IMR-90 (cell line): ENCODE measurements around the gene PEX11G. TPM values are rescaled to one million over a fixed set of nuclear protein-coding genes. Genes with fewer than 3 reads are reported as not detected.

Experiments used
- ATAC-seq: fragments of 200-7000 bp; cut with Tn5 transposase; 2 replicates; pipeline ENCODE4 v1.9.1; 2020; ENCODE audit warnings: low read depth, mild to moderate bottlenecking, moderate library complexity
- BruUV-seq: library from RNA; stranded (reverse); fragments of 400-500 nt; replicated peaks from 2 replicates; lab custom pipeline; 2021; lab: Mats Ljungman, UMichigan
- CTCF ChIA-PET: fragments of 300-600 bp; formaldehyde crosslinking; extraction: SDS; loops from one replicate; lab custom pipeline; 2021; ENCODE audit warnings: antibody characterized with exemption; lab: Yijun Ruan, JAX
- POLR2A ChIA-PET: fragments of 300-600 bp; sonication (Branson Sonifier 250); formaldehyde crosslinking; loops from one replicate; lab custom pipeline; 2022; ENCODE audit warnings: antibody characterized with exemption; ENCODE audit not compliant: unreplicated experiment; lab: Charles Lee
- DNase-seq: peaks from one replicate; pipeline ENCODE4 v3.0.0; 2013
- H2AFZ ChIP-seq: replicated peaks from 2 replicates; pipeline ENCODE3; 2013; ENCODE audit warnings: low read length, mild to moderate bottlenecking; ENCODE audit not compliant: poor library complexity
- H2AK5ac ChIP-seq: 2 replicates; pipeline ENCODE4 v1.6.1; 2013; ENCODE audit warnings: low read depth, low read length, inconsistent platforms
- H2AK9ac ChIP-seq: replicated peaks from 2 replicates; pipeline ENCODE3; 2013; ENCODE audit warnings: mild to moderate bottlenecking, low read depth, low read length, moderate library complexity; ENCODE audit not compliant: poor library complexity
- H2BK120ac ChIP-seq: 2 replicates; pipeline ENCODE4 v1.6.1; 2013; ENCODE audit warnings: low read depth, low read length, inconsistent platforms
- H2BK15ac ChIP-seq: 3 replicates; pipeline ENCODE4 v1.6.1; 2013; ENCODE audit warnings: low read depth, low read length, inconsistent platforms
- H2BK20ac ChIP-seq: 2 replicates; pipeline ENCODE4 v1.6.1; 2013; ENCODE audit warnings: low read depth, mild to moderate bottlenecking, inconsistent platforms, low read length, moderate library complexity
- H2BK5ac ChIP-seq: 2 replicates; pipeline ENCODE4 v1.6.1; 2013; ENCODE audit warnings: mild to moderate bottlenecking, low read depth, low read length, inconsistent platforms; ENCODE audit not compliant: poor library complexity, severe bottlenecking
- H3K14ac ChIP-seq: replicated peaks from 2 replicates; pipeline ENCODE4 v1.6.1; 2013; ENCODE audit warnings: low read depth, low read length, inconsistent platforms
- H3K18ac ChIP-seq: 2 replicates; pipeline ENCODE4 v1.6.1; 2013; ENCODE audit warnings: low read depth, low read length, control low read depth
- H3K23ac ChIP-seq: 2 replicates; pipeline ENCODE4 v1.6.1; 2013; ENCODE audit warnings: low read depth, low read length, inconsistent platforms
- H3K27ac ChIP-seq: 2 replicates; pipeline ENCODE4 v1.5.1; 2013; ENCODE audit warnings: mild to moderate bottlenecking, control low read depth, low read length; ENCODE audit not compliant: insufficient read depth
- H3K27me3 ChIP-seq: 2 replicates; pipeline ENCODE4 v1.6.1; 2013; ENCODE audit warnings: low read length; ENCODE audit not compliant: control insufficient read depth, insufficient read depth
- H3K36me3 ChIP-seq: 2 replicates; pipeline ENCODE4 v1.6.1; 2013; ENCODE audit warnings: low read length, mixed read lengths; ENCODE audit not compliant: control insufficient read depth, insufficient read depth
- H3K4ac ChIP-seq: 2 replicates; pipeline ENCODE4 v1.6.1; 2013; ENCODE audit warnings: low read depth, low read length, inconsistent platforms
- H3K4me1 ChIP-seq: 2 replicates; pipeline ENCODE4 v1.6.1; 2013; ENCODE audit warnings: low read length, mixed read lengths; ENCODE audit not compliant: control insufficient read depth, insufficient read depth
- H3K4me2 ChIP-seq: 2 replicates; pipeline ENCODE4 v1.6.1; 2013; ENCODE audit warnings: low read depth, mild to moderate bottlenecking, control low read depth, low read length, moderate library complexity
- H3K4me3 ChIP-seq: 2 replicates; pipeline ENCODE4 v1.5.1; 2013; ENCODE audit warnings: low read depth, mild to moderate bottlenecking, control low read depth, low read length, moderate library complexity; ENCODE audit not compliant: insufficient read depth
- H3K56ac ChIP-seq: 2 replicates; pipeline ENCODE4 v1.6.1; 2013; ENCODE audit warnings: low read length, inconsistent platforms; ENCODE audit not compliant: insufficient read depth; ENCODE audit errors: extremely low read depth
- H3K79me1 ChIP-seq, 2 experiments: 2 replicates each; pipeline ENCODE4 v1.6.1; 2013; ENCODE audit warnings: low read length in 2 of 2, inconsistent platforms in 1 of 2, low read depth in 1 of 2
- H3K9ac ChIP-seq: 2 replicates; pipeline ENCODE4 v1.6.1; 2013; ENCODE audit warnings: low read depth, low read length, control low read depth
- H3K9me1 ChIP-seq: 2 replicates; pipeline ENCODE4 v1.6.1; 2013; ENCODE audit warnings: low read length, inconsistent platforms; ENCODE audit not compliant: insufficient read depth
- H3K9me3 ChIP-seq: 2 replicates; pipeline ENCODE4 v1.6.1; 2013; ENCODE audit warnings: low read length; ENCODE audit not compliant: control insufficient read depth, insufficient read depth
- H4K20me1 ChIP-seq: 2 replicates; pipeline ENCODE4 v1.6.1; 2013; ENCODE audit warnings: low read length, inconsistent platforms; ENCODE audit not compliant: insufficient read depth
- H4K5ac ChIP-seq: 2 replicates; pipeline ENCODE4 v1.6.1; 2013; ENCODE audit warnings: mild to moderate bottlenecking, low read depth, low read length, control low read depth
- H4K8ac ChIP-seq, 2 experiments: 2 replicates each; pipeline ENCODE4 v1.6.1; 2013; ENCODE audit warnings: low read depth in 2 of 2, low read length in 2 of 2, control low read depth in 1 of 2, inconsistent platforms in 1 of 2
- H4K91ac ChIP-seq: 2 replicates; pipeline ENCODE4 v1.6.1; 2013; ENCODE audit warnings: low read depth, low read length, inconsistent platforms; ENCODE audit not compliant: insufficient read depth
- BHLHE40 ChIP-seq: fragments of 150-350 bp; IDR thresholded peaks from 2 replicates; pipeline ENCODE4 v1.6.1; 2016; ENCODE audit warnings: mild to moderate bottlenecking, low read depth, low read length
- CEBPB ChIP-seq: IDR thresholded peaks from 2 replicates; pipeline ENCODE4 v1.6.1; 2012; ENCODE audit warnings: low read depth, low read length, improper control_type of control experiment
- CHD1 ChIP-seq: IDR thresholded peaks from 2 replicates; pipeline ENCODE4 v1.6.1; 2012; ENCODE audit warnings: low read depth, low read length, improper control_type of control experiment
- FOS ChIP-seq: fragments of 150-350 bp; IDR thresholded peaks from 2 replicates; pipeline ENCODE4 v1.6.1; 2016; ENCODE audit warnings: low read depth, low read length
- MAZ ChIP-seq: IDR thresholded peaks from 2 replicates; pipeline ENCODE4 v1.6.1; 2012; ENCODE audit warnings: low read depth, mild to moderate bottlenecking, low read length, improper control_type of control experiment, moderate library complexity, borderline replicate concordance
- WGBS, 2 experiments: methylation state at CpG; one replicate each; pipeline versions ENCODE4 v1.1.5 to v1.1.7; 2013; ENCODE audit warnings: missing lambda C conversion rate in 2 of 2; ENCODE audit not compliant: insufficient read length in 1 of 2; ENCODE audit errors: extremely low coverage in 2 of 2; 5-methylcytosine and 5-hydroxymethylcytosine counted together
- dilution Hi-C: fragments of 300-500 bp; cut with HindIII; formaldehyde crosslinking; loops from one replicate; pipeline ENCODE4 v1.14.3; 2018; ENCODE audit warnings: low sequenced_read_pairs; ENCODE audit not compliant: unreplicated experiment
- in situ Hi-C: fragments of 300-500 bp; cut with MboI; formaldehyde crosslinking; loops from 3 replicates; pipeline ENCODE4 v1.14.3; 2019; ENCODE audit warnings: low sequenced_read_pairs, inconsistent platforms, mixed read lengths
- intact Hi-C: fragments of 100-400 bp; cut with micrococcal nuclease; formaldehyde crosslinking; loops from 2 replicates; pipeline ENCODE4 v1.10.0; 2022
- polyA plus RNA-seq, 3 experiments: library from polyadenylated mRNA; depleted of rRNA; stranded (reverse); fragments of >200 nt; gene quantifications; 2 replicates each; pipeline ENCODE4 v1.2.3, GENCODE V29; 2012; ENCODE audit warnings: low replicate concordance in 1 of 3
- total RNA-seq: library from RNA; depleted of rRNA; stranded (reverse); fragments of >200 nt; gene quantifications from 2 replicates; pipeline ENCODE4 v1.2.3, GENCODE V29; 2012
- TF ChIP-seq, protein P1 (sequence below): fragments of 150-350 bp; IDR thresholded peaks from 2 replicates; pipeline ENCODE4 v1.6.1; 2017; ENCODE audit warnings: mild to moderate bottlenecking, antibody characterized with exemption, low read length, low read depth

PEX11G gene
- total and polyA plus RNA-seq, 2 of the 4 experiments (the other 2 are of a cell fraction) = 0.72 to 1.7 TPM

GRCh38 chr19:7505682-7506384 lies 17.0 kb upstream of the PEX11G start:
- H3K9ac ChIP-seq = no peak overlapping the region
- H3K4me1 ChIP-seq = peaks cover 3% of the 10 kb centered on the region; the same call in 1 of the 2 replicates
- H3K79me1 ChIP-seq = no peaks in the 10 kb centered on the region
- H4K8ac ChIP-seq = no peak overlapping the region
- no peak overlapping the region for H3K56ac ChIP-seq
- TF ChIP-seq MAZ = no peak
- no peak for TF ChIP-seq CEBPB
- TF ChIP-seq FOS = no peak
- TF ChIP-seq BHLHE40 = no peak
- TF ChIP-seq, protein P1, sequence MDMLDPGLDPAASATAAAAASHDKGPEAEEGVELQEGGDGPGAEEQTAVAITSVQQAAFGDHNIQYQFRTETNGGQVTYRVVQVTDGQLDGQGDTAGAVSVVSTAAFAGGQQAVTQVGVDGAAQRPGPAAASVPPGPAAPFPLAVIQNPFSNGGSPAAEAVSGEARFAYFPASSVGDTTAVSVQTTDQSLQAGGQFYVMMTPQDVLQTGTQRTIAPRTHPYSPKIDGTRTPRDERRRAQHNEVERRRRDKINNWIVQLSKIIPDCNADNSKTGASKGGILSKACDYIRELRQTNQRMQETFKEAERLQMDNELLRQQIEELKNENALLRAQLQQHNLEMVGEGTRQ = peak; percentile 59
- TF ChIP-seq CHD1 = no peak
- H3K9me1 ChIP-seq = no peaks in the 10 kb centered on the region
- H3K36me3 ChIP-seq = no peaks in the 10 kb centered on the region
- peaks cover 18% of the 10 kb centered on the region for H3K27me3 ChIP-seq
- CTCF ChIA-PET = interaction anchor here (1.0 kb wide), 1 partner anchor 9 kb away, joined by 6 read pairs; a partner anchor contains a TSS
- peak overlapping the region; percentile 78 for H2AFZ ChIP-seq
- H4K20me1 ChIP-seq = no peaks in the 10 kb centered on the region
- no peak overlapping the region for H2BK15ac ChIP-seq
- H4K91ac ChIP-seq = no peak overlapping the region
- 0% methylated on average over 7 of the region's 33 CpGs; no CpG with 5 or more reads in 1 of the 2 experiments for WGBS, 2 experiments
- BruUV-seq = no TSS peak
- no peak overlapping the region for H2AK5ac ChIP-seq
- DNase-seq (no peak), ATAC-seq (peak; percentile 21)
- in situ Hi-C loops (no loop called here), dilution Hi-C loops (no loop called here), intact Hi-C loops (no loop called here)
- H3K18ac ChIP-seq = no peak overlapping the region
- H3K23ac ChIP-seq = no peak overlapping the region
- no peak overlapping the region for H4K5ac ChIP-seq
- H3K9me3 ChIP-seq = no peaks in the 10 kb centered on the region
- no peak overlapping the region for H3K27ac ChIP-seq
- H2BK120ac ChIP-seq = no peak overlapping the region
- H2AK9ac ChIP-seq = no peak overlapping the region
- no peak overlapping the region for H3K4me3 ChIP-seq
- no peak overlapping the region for H3K4me2 ChIP-seq
- POLR2A ChIA-PET = interaction anchor here (0.6 kb wide), 1 partner anchor 415 kb away, joined by 3 read pairs; no protein-coding TSS in a partner anchor
- H2BK20ac ChIP-seq = no peak overlapping the region
- no peak overlapping the region for H3K14ac ChIP-seq
- H3K4ac ChIP-seq = no peak overlapping the region
- H2BK5ac ChIP-seq = no peak overlapping the region
